GM19438 (cell line): Measurements from ENCODE around the gene TMA7B.

Source experiments
- ATAC-seq: cut with Tn5 transposase; IDR thresholded peaks from one replicate; pipeline ENCODE4 v1.9.1; 2021; ENCODE audit warnings: low read depth; ENCODE audit not compliant: unreplicated experiment

The TMA7B gene

GRCh38 chr22:39932918-39933649 is 27.1 kb upstream of the TMA7B start:
- no peak for ATAC-seq

DNA sequence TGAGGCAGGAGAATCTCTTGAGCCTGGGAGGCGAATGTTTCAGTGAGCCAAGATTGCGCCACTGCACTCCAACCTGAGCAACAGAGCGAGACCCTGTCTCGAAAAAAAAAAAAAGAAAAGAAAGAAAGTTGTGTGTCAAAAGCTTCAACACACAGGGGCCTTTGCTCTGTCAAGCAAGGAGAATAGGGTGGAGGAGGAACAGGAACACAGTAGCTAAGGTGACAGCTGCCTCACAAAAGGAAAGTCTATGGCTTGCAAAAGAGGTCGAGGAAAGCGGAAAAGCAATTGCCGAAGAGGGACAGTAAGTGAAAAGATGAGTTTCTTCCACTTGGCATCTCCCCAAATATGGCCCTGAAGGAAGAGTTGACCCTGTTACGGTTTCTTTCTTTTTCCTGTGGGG is 26.5 kb upstream of the TMA7B start:
- no peak for ATAC-seq

DNA sequence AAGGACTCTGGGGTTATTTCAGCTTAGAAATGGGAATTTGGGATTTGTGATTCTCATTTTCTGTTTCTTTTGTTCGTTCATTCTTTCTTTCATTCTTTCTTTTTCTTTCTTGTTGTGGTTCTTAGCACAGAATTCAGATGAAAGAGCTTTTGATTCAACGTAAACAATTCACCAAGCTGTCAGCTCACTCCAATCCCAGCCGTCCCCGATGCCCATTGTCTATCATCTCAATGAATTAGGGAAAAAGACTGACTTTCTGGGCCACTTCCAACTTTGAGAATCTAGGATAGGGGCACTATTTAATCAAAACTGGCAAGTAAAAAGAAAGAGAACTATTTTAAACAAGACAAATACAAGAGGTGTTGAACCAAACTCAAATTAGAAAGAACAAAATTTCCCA is 25.1 kb upstream of the TMA7B start:
- ATAC-seq = no peak

DNA sequence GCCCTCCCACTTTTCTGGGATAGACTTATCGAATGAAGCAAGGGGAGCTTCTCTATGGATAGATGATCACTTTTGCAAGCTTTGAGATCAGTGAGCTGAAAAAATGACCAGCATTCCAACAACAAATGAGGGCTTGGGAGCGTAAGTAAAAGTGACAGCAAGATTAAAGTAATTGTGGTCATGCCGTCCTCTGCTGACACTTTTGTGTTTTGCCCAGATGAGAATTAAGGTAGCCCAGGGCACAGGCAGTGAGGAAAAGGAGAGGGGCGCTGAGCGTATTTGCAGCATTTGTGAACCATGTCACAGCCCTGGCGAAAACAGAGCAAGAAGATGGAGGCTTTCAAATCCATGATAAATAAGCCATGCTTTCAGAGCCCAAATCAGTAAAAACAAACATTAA is 24.6 kb upstream of the TMA7B start:
- no peak for ATAC-seq

DNA sequence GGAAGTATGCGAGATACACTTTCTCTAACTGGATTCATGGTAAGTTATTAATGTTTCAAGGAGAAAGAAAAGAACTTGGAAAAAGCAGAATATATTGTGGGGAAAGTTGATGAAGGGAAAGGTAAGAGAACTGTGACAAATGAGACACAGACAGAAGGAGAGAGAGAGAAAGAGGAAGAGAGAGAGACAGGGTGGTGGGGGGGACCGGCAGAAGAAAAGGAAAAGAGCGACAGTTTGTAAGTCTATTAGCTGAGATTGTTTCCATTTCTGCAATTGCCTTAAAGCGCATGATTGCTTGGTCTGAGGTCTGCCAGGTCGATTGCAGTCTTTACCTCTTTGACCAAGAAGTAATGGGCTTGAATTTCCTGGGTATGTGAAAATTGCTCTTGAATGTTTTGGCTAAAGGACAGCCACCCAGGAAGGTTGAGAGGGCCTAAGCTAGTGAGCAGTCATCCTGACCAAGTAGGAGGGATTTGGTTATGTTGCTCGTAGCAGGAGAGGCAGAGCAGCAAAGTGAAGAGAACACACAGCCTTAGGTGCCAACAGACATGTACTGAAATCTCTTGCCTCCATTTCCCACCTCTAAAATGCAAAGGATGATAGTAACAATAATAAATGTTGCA is 23.6 kb upstream of the TMA7B start:
- no peak for ATAC-seq

- no peak for ATAC-seq
Measured at GRCh38 chr22:39937906-39938305, 22.3 kb upstream of the TMA7B start.

DNA sequence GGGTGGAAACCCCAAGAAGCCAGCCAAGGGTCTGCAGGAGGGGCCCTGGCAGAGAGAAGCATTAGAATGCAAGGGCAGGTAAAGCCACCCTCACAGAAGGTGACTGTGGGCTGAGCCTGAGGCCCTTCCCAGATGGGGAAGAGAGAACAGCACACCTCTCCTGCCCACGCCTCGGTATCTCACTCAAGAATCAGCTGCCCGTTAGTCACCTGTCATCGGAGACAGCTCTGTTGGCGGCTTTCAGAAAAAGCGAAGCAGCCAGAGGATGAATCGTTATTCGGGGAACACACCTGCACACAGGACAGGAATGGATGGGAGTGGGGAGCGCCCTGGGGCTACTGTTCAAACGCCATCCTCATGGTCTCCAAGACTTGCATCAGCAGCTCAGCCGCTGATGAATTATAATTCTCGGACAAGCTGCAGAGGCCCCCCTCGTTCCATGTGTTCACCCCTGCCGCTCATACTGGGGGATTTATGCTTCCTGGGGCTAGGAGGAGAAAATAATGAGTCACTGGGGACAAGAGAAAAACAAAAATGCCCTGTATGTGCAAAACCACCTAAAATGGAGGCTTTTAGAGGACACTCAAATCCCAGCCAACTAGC is 21.6 kb upstream of the TMA7B start:
- no peak for ATAC-seq

- no peak for ATAC-seq
Measured at GRCh38 chr22:39939830-39940229, 20.4 kb upstream of the TMA7B start.

DNA sequence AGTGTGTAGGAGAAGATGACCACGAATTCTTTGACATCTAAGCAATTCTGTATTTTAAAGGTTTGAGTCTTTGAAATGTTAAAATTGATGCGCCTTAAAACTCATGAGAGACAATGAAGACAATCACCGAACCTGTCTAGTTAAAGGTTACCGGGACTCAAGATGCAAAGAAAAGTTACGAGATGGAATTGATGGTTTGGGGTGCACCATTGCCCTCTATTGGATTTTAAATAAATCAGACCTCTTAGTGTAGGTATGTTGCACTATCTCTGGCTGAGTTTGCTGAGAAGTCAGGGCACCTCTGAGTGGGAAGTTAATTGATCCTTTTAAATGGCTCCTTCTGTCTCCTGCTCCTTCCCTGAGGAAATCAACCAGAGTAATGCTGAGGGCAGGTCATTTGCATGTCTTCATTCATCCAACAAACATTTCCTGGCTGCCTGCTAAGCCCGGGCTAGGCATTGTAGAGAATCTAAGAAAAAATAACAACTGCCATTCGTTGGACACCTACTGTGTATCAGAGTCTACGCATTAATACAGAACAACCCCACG is 19.4 kb upstream of the TMA7B start:
- ATAC-seq = no peak

- ATAC-seq = no peak
Measured at GRCh38 chr22:39941601-39942000, 18.6 kb upstream of the TMA7B start.

- ATAC-seq = no peak
Measured at GRCh38 chr22:39942439-39943230, 17.6 kb upstream of the TMA7B start.

- no peak for ATAC-seq
Measured at GRCh38 chr22:39943337-39943736, 16.9 kb upstream of the TMA7B start.

DNA sequence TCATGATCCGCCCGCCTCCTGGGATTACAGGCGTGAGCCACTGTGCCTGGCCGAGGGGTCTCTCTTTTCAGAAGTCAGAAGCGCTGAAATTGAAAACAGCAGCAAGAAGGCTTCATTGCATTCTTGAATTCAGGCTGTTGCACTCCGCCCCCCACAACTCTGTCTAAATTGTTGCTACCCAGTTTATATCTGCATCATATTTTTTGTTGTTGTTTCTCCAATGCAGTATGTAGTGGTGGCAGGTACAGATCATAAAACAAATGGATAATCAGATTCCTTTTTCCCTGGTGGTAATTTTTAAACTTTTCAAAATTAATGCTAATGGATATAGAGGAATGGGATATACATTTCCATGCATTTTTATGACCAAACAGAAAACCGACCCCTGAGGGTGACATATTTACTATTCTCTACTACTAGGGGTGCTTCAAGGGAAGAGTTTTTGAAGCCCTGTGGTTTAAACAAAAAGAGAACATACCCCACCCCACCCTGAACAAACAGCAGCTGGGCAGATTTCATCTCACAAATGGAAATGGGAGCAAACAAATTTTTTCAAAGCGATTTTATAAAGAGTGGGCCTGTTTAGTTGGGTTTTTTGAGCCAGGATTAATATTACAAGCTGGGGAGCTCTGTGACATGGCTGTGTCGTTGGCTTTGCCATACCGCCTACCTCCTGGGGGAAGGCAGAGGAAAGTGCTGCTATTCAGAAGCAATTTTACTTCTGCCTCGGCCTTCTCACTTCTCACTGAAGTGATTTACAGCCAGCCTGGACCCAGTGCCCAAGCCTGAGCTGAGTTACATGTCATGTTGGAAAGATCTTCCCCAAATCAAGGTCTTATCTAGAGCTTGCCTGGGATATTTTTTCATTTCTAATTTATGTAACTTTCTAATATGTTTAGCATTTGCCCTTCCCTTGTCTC is 16.0 kb upstream of the TMA7B start:
- ATAC-seq = no peak

- ATAC-seq = no peak
Measured at GRCh38 chr22:39946126-39946502, 14.1 kb upstream of the TMA7B start.

DNA sequence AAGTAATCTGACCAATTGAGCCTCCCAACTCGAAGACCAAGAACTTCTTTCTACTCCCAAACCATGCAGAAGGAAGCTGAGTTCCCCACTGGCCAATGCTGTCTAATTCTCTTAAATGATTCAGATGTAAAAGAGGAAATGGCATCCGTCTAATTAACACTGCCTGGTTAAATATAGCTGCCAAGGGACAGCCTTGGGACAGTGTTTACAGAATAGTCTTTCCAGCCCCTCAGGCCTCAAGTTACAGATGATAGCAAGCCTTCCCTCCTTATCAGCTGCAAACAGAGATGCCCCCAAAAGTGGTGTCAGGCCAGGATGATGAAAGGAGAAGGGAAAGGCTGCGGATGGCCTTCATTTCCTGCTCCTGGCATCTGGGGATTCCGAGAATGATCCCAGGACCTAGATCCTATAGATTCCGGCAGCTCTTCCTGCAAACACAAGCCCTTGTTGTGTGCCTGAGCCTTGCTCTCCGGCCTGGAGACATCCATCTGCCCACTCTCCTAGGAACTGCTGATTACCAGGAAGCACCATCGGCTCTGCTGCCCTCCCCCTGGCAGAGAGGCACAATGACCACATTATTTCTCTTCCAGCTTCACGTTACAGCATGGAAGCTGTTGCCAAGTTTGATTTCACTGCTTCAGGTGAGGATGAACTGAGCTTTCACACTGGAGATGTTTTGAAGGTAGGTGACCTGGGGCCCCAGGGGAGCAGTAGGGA is 13.5 kb upstream of the TMA7B start:
- ATAC-seq = no peak

DNA sequence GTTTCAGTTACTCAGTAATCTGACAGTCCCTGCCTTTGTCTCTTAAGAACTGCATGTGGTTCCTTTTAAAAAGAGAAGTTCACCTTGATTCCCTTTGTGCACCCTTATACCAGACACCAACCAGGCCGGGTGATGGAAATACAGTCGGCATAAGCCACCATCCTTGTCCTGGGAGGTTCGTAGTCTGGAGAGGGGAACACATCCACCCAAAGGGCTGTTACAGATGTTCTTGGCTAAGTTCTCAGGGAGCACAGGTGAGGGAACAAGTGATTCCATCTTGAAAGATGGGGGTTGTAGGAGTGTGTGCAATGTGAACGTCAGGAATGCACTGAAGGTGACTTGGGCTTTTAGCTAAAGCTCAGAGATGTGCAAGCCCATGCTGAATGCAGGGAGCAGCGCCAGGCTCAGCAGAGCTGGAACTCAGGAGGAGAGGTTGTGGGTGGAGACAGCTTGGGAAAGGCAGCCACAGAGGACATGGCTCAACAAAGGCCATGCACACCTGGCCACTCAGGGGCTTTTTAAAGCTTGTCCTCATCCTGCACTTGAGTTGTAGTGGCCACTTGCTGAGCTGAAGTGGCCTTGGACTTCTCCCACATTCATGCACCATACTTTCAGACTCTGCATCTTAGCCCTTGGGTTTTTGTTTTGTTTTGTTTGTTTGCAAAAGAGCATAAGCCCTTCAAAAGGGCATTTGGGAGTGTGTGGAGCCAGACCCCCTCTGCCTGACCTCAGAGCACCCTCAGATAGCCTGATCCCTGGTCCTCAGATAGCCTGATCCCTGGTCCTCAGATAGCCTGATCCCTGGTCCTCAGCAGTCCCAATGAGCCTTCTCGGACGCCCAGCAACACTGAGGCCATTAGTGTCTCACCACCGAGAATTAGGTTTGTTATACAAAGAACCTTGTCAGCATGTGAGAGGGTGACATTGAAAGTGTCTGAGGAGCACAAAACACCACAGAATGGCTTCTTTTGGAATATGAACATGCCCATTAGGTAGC is 12.7 kb upstream of the TMA7B start:
- ATAC-seq = no peak

- ATAC-seq = no peak
Measured at GRCh38 chr22:39949964-39950737, 10.0 kb upstream of the TMA7B start.
